ENCODE results near the gene CST8.
"Not testable (repeated sequence)": the region's sequence is repeated elsewhere in the genome, so short reads cannot be mapped to it uniquely, and the experiment has no call there.

CST8 gene

GRCh38 chr20:23459461-23460150 is 31.3 kb upstream of the CST8 start:
- Mint-ChIP-seq H3K36me3 (ENCODE audit: low read depth) (no peaks in the 10 kb centered on the region), H3K9me3 (peaks cover 41% of the 10 kb centered on the region), H3K4me3 (no peak overlapping the region), H3K27me3 (ENCODE audit: low read depth, poor library complexity) (no peaks in the 10 kb centered on the region), H3K27ac (peak overlapping the region; percentile 14), H3K4me1 (peaks cover 4% of the 10 kb centered on the region)
- no peak for DNase-seq
- TF ChIP-seq CTCF (IDR thresholded peaks at IDR 0.05) = no peak

GRCh38 chr20:23461180-23461579 is 29.7 kb upstream of the CST8 start:
- no peak for TF ChIP-seq CTCF (IDR thresholded peaks at IDR 0.05)
- no peaks in the 10 kb centered on the region for H3K36me3 Mint-ChIP-seq (ENCODE audit: low read depth)
- DNase-seq = no peak
- H3K4me1 Mint-ChIP-seq = peaks cover 4% of the 10 kb centered on the region
- no peak overlapping the region for H3K27ac Mint-ChIP-seq
- H3K27me3 Mint-ChIP-seq (ENCODE audit: low read depth, poor library complexity) = peaks cover 4% of the 10 kb centered on the region
- no peak overlapping the region for H3K4me3 Mint-ChIP-seq
- peaks cover 51% of the 10 kb centered on the region for H3K9me3 Mint-ChIP-seq

- H3K36me3 Mint-ChIP-seq (ENCODE audit: low read depth) = not testable (repeated sequence)
- peaks cover 58% of the 10 kb centered on the region for H3K9me3 Mint-ChIP-seq
These were observed 24.0 kb upstream of the CST8 start for GRCh38 chr20:23466961-23467360.

GRCh38 chr20:23472306-23472705 is 18.6 kb upstream of the CST8 start:
- not testable (repeated sequence) for H3K4me1 Mint-ChIP-seq; H3K27me3 Mint-ChIP-seq (ENCODE audit: low read depth, poor library complexity); H3K9me3 Mint-ChIP-seq; H3K4me3 Mint-ChIP-seq; H3K36me3 Mint-ChIP-seq (ENCODE audit: low read depth); H3K27ac Mint-ChIP-seq; DNase-seq

More at GRCh38 chr20:23466961-23467360, 24.0 kb upstream of the CST8 start:
- H3K4me1 Mint-ChIP-seq; H3K4me3 Mint-ChIP-seq; H3K27ac Mint-ChIP-seq; DNase-seq; H3K27me3 Mint-ChIP-seq (ENCODE audit: low read depth, poor library complexity): not testable (repeated sequence)

GRCh38 chr20:23473293-23473692 is 17.6 kb upstream of the CST8 start:
- H3K4me1 Mint-ChIP-seq; DNase-seq; H3K9me3 Mint-ChIP-seq; H3K27me3 Mint-ChIP-seq (ENCODE audit: low read depth, poor library complexity); H3K27ac Mint-ChIP-seq; H3K4me3 Mint-ChIP-seq; H3K36me3 Mint-ChIP-seq (ENCODE audit: low read depth): not testable (repeated sequence)

- H3K27me3 Mint-ChIP-seq (ENCODE audit: low read depth, poor library complexity) = peaks cover 4% of the 10 kb centered on the region
- no peak overlapping the region for H3K4me3 Mint-ChIP-seq
- H3K27ac Mint-ChIP-seq = no peak overlapping the region
- no peak for TF ChIP-seq CTCF (IDR thresholded peaks at IDR 0.05)
- peaks cover 4% of the 10 kb centered on the region for H3K4me1 Mint-ChIP-seq
- no peak for DNase-seq
- no peaks in the 10 kb centered on the region for H3K9me3 Mint-ChIP-seq
- no peaks in the 10 kb centered on the region for H3K36me3 Mint-ChIP-seq (ENCODE audit: low read depth)
These were observed 15.5 kb upstream of the CST8 start for GRCh38 chr20:23475395-23475794.

- H3K36me3 Mint-ChIP-seq (ENCODE audit: low read depth) = no peaks in the 10 kb centered on the region
- H3K4me3 Mint-ChIP-seq = no peak overlapping the region
- H3K27ac Mint-ChIP-seq = no peak overlapping the region
- no peaks in the 10 kb centered on the region for H3K4me1 Mint-ChIP-seq
- no peak for DNase-seq
- peaks cover 4% of the 10 kb centered on the region for H3K27me3 Mint-ChIP-seq (ENCODE audit: low read depth, poor library complexity)
- TF ChIP-seq CTCF (IDR thresholded peaks at IDR 0.05) = no peak
- no peaks in the 10 kb centered on the region for H3K9me3 Mint-ChIP-seq
These were observed 14.7 kb upstream of the CST8 start for GRCh38 chr20:23476015-23476754.
